Loucy (cell line): ENCODE data around the gene PAFAH2.

ENCODE experiments used
- H2AFZ ChIP-seq: fragments of 200-600 bp; sonication (generic); 2 replicates; pipeline ENCODE4 v1.6.0; 2016; ENCODE audit warnings: antibody characterized with exemption, mild to moderate bottlenecking, low read length, moderate library complexity
- H3F3A ChIP-seq: fragments of 200-600 bp; 2 replicates; pipeline ENCODE4 v1.6.0; 2016; ENCODE audit warnings: antibody characterized with exemption, low read depth, mild to moderate bottlenecking
- H3K27me3 ChIP-seq: fragments of 200-600 bp; sonication (generic); 2 replicates; pipeline ENCODE4 v1.6.1; 2014; ENCODE audit warnings: low read length, mild to moderate bottlenecking; ENCODE audit not compliant: insufficient read depth, poor library complexity, severe bottlenecking
- H3K36me3 ChIP-seq: fragments of 200-600 bp; sonication (generic); 2 replicates; pipeline ENCODE4 v1.6.1; 2016; ENCODE audit warnings: low read length; ENCODE audit not compliant: insufficient read depth
- H3K4me1 ChIP-seq: fragments of 200-600 bp; sonication (generic); 2 replicates; pipeline ENCODE4 v1.5.1; 2014; ENCODE audit warnings: low read length, mild to moderate bottlenecking; ENCODE audit not compliant: insufficient read depth, poor library complexity, severe bottlenecking
- H3K4me2 ChIP-seq: fragments of 200-600 bp; sonication (generic); 2 replicates; pipeline ENCODE4 v1.6.0; 2014; ENCODE audit warnings: antibody characterized with exemption, low read length, low read depth, mild to moderate bottlenecking; ENCODE audit not compliant: poor library complexity, severe bottlenecking
- H3K4me3 ChIP-seq: fragments of 200-600 bp; sonication (generic); 2 replicates; pipeline ENCODE4 v1.5.1; 2014; ENCODE audit warnings: low read length, mild to moderate bottlenecking, mixed read lengths; ENCODE audit not compliant: poor library complexity, severe bottlenecking
- H3K79me2 ChIP-seq: fragments of 200-600 bp; sonication (generic); 2 replicates; pipeline ENCODE4 v1.6.1; 2014; ENCODE audit warnings: low read length; ENCODE audit not compliant: insufficient read depth
- H3K9ac ChIP-seq: fragments of 200-600 bp; sonication (generic); 2 replicates; pipeline ENCODE4 v1.6.0; 2014; ENCODE audit warnings: mild to moderate bottlenecking, low read depth, low read length, moderate library complexity; ENCODE audit not compliant: poor library complexity, severe bottlenecking
- H3K9me2 ChIP-seq: fragments of 200-600 bp; sonication (generic); replicated peaks from 2 replicates; pipeline ENCODE4 v1.6.1; 2016; ENCODE audit warnings: low read depth, low read length, mixed read lengths
- H3K9me3 ChIP-seq: fragments of 200-600 bp; sonication (generic); 2 replicates; pipeline ENCODE4 v1.6.1; 2014; ENCODE audit warnings: mild to moderate bottlenecking, antibody characterized with exemption, low read length, low read depth; ENCODE audit not compliant: insufficient read depth
- H4K20me1 ChIP-seq: fragments of 200-600 bp; sonication (generic); 2 replicates; pipeline ENCODE4 v1.6.0; 2014; ENCODE audit warnings: antibody characterized with exemption, low read length, mild to moderate bottlenecking; ENCODE audit not compliant: insufficient read depth, poor library complexity, severe bottlenecking
- EZH2phosphoT487 ChIP-seq: fragments of 200-600 bp; IDR thresholded peaks from 2 replicates; pipeline ENCODE4 v1.6.1; 2018; ENCODE audit warnings: antibody characterized with exemption, mild to moderate bottlenecking, moderate library complexity, borderline replicate concordance
- TF ChIP-seq, protein P1 (sequence below): fragments of 200-600 bp; sonication (generic); conservative IDR thresholded peaks from 2 replicates; pipeline ENCODE4 v1.5.1; 2014; ENCODE audit warnings: mild to moderate bottlenecking, antibody characterized with exemption, low read length

The PAFAH2 gene

DNA sequence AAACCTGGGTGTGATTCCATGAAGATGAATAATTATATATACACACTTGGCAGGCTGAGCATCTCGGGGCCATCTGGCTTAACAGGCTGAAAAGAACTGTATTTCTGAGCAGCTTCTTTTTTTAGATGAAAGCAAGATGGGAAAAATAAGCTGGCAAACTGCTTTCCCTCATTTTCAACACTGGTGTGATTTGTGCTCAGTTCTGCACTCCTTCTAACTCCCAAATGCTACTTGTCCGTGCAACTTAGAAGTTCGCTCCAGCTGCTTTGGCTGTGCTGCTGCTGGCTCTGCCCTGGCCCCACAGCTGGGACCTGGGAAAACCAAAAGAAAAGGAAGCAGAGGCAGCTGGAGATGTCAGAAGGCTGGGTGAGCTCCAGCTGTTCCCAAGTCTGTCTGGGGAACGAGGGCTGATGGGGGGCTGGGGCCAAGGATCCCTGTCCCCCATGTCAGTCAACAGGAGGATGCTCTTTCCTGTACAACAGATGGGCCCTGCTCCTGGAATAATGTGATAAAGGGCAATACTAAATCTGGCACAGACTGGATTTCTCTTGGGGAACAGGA, 44.9 kb downstream of the PAFAH2 start:
- no peak overlapping the region for H3K4me3 ChIP-seq
- no peaks in the 10 kb centered on the region for H3K79me2 ChIP-seq
- no peak overlapping the region for H3K9ac ChIP-seq
- H3F3A ChIP-seq, result no peaks in the 10 kb centered on the region
- no peak overlapping the region for H2AFZ ChIP-seq
- TF ChIP-seq, protein P1, sequence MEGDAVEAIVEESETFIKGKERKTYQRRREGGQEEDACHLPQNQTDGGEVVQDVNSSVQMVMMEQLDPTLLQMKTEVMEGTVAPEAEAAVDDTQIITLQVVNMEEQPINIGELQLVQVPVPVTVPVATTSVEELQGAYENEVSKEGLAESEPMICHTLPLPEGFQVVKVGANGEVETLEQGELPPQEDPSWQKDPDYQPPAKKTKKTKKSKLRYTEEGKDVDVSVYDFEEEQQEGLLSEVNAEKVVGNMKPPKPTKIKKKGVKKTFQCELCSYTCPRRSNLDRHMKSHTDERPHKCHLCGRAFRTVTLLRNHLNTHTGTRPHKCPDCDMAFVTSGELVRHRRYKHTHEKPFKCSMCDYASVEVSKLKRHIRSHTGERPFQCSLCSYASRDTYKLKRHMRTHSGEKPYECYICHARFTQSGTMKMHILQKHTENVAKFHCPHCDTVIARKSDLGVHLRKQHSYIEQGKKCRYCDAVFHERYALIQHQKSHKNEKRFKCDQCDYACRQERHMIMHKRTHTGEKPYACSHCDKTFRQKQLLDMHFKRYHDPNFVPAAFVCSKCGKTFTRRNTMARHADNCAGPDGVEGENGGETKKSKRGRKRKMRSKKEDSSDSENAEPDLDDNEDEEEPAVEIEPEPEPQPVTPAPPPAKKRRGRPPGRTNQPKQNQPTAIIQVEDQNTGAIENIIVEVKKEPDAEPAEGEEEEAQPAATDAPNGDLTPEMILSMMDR, result no peak
- no peak for TF ChIP-seq EZH2phosphoT487
- H3K4me2 ChIP-seq, result no peak overlapping the region
- H3K9me3 ChIP-seq, result no peaks in the 10 kb centered on the region
- H3K4me1 ChIP-seq, result no peaks in the 10 kb centered on the region
- no peaks in the 10 kb centered on the region for H3K9me2 ChIP-seq
- peaks cover under 1% of the 10 kb centered on the region; the same call in 1 of the 2 replicates for H3K36me3 ChIP-seq
- no peaks in the 10 kb centered on the region for H4K20me1 ChIP-seq
- no peaks in the 10 kb centered on the region for H3K27me3 ChIP-seq

DNA sequence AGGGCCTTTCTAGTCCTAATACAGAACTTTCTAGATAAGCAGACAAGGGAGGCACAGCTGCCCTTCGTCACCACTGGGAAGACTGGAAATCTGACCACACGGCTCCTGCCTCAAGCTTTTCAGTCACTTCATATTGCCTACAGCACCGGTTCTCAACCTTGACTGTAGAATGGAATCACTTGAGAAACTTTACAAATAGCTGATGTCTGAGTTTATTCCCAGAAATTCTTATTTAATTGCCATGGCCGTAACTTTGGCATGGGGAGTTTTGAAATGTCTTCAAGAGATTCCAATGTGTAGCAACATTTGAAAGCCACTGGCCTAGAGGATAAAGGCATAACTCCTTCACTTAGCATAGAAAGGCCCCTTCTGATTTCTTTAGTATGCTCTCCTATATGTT, 49.2 kb downstream of the PAFAH2 start:
- H2AFZ ChIP-seq, result no peak overlapping the region
- H3K4me1 ChIP-seq, result no peaks in the 10 kb centered on the region
- H3K9me2 ChIP-seq, result no peaks in the 10 kb centered on the region
- no peaks in the 10 kb centered on the region for H3K27me3 ChIP-seq
- H3K79me2 ChIP-seq, result no peaks in the 10 kb centered on the region
- H3K36me3 ChIP-seq, result no peaks in the 10 kb centered on the region
- no peak overlapping the region for H3K9ac ChIP-seq
- no peaks in the 10 kb centered on the region for H3F3A ChIP-seq
- no peaks in the 10 kb centered on the region for H4K20me1 ChIP-seq
- no peak overlapping the region for H3K4me3 ChIP-seq
- no peak overlapping the region for H3K4me2 ChIP-seq
- H3K9me3 ChIP-seq, result no peaks in the 10 kb centered on the region; the same call in 1 of the 2 replicates
- TF ChIP-seq, protein P1, result no peak
- no peak for TF ChIP-seq EZH2phosphoT487

DNA sequence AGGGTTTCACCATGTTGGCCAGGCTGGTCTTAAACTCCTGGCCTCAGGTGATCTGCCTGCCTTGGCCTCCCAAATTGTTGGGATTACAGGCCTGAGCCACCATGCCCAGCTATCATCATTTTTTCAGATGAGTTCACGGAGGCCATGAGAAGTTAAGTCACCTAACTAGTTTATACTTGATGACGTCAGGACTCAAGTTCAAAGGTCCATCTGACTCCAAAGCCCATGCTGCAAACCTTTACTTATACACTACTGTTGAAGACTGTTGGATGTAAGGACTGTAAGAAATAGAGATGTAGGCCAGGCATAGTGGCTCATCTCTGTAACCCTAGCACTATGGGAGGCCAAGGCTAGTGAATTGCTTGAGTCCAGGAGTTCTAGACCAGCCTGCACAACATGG, 50.8 kb downstream of the PAFAH2 start:
- Histone ChIP-seq H3K4me2 (no peak overlapping the region), H2AFZ (no peak overlapping the region), H3K9ac (no peak overlapping the region), H3K4me1 (no peaks in the 10 kb centered on the region), H3K4me3 (no peak overlapping the region), H3F3A (no peaks in the 10 kb centered on the region), H3K27me3 (no peaks in the 10 kb centered on the region), H3K36me3 (no peaks in the 10 kb centered on the region), H3K79me2 (no peaks in the 10 kb centered on the region), H3K9me2 (no peaks in the 10 kb centered on the region), H4K20me1 (no peaks in the 10 kb centered on the region), H3K9me3 (no peaks in the 10 kb centered on the region; the same call in 1 of the 2 replicates)
- TF ChIP-seq, protein P1, result no peak
- no peak for TF ChIP-seq EZH2phosphoT487
